SU-DHL-6 (cell line): Measurements from ENCODE around the gene IL1R1.

ENCODE experiments used
- EZH2phosphoT487 ChIP-seq: fragments of 200-600 bp; sonication (generic), shearing (Covaris generic); conservative IDR thresholded peaks from 2 replicates; pipeline ENCODE4 v1.6.1; 2018; ENCODE audit warnings: mild to moderate bottlenecking, antibody characterized with exemption, low read length, moderate library complexity, mixed read lengths
- TF ChIP-seq, protein P1 (sequence below): fragments of 200-600 bp; sonication (generic); IDR thresholded peaks from one replicate; pipeline ENCODE4 v1.5.1; 2017; ENCODE audit warnings: antibody characterized with exemption, mild to moderate bottlenecking, low read length, moderate library complexity; ENCODE audit not compliant: insufficient read depth, poor library complexity, severe bottlenecking

DNA sequence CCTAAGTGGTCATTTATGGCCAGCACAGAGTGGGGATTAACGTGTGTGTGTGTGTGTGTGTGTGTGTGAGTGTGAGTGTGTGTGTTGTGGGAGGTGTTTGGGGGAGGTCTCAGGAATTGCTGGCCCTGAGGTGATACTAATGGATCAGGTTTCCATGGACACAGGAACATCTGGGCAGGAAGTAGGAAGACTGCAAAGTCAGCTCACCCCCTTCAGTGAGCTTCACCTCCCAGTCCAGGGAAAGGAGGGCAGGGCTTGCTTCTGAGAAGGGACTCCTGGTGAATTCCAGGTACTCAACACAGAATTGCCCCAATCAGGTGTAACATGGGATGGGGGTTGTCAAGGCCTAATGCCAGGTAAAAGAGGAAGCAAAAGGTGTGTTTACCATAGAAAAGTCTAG is 30.3 kb upstream of the IL1R1 start:
- TF ChIP-seq, protein P1, sequence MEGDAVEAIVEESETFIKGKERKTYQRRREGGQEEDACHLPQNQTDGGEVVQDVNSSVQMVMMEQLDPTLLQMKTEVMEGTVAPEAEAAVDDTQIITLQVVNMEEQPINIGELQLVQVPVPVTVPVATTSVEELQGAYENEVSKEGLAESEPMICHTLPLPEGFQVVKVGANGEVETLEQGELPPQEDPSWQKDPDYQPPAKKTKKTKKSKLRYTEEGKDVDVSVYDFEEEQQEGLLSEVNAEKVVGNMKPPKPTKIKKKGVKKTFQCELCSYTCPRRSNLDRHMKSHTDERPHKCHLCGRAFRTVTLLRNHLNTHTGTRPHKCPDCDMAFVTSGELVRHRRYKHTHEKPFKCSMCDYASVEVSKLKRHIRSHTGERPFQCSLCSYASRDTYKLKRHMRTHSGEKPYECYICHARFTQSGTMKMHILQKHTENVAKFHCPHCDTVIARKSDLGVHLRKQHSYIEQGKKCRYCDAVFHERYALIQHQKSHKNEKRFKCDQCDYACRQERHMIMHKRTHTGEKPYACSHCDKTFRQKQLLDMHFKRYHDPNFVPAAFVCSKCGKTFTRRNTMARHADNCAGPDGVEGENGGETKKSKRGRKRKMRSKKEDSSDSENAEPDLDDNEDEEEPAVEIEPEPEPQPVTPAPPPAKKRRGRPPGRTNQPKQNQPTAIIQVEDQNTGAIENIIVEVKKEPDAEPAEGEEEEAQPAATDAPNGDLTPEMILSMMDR = no peak
- no peak for TF ChIP-seq EZH2phosphoT487
